Bronchial epithelial cell (primary cell): ENCODE measurements around the gene PKHD1. TPM values are rescaled to one million over a fixed set of nuclear protein-coding genes. Genes with fewer than 3 reads are reported as not detected.

Experiments used
- DNase-seq: peaks from one replicate; pipeline ENCODE4 v3.0.0-alpha.2; 2010; ENCODE audit warnings: low read depth
- FAIRE-seq: peaks from 2 replicates; lab custom pipeline; 2011; peaks lifted over from hg19 to GRCh38; lab: Jason Lieb, UNC
- H3K27me3 ChIP-seq: 2 replicates; pipeline ENCODE4 v1.5.1; 2011; ENCODE audit warnings: low read length; ENCODE audit not compliant: control insufficient read depth, insufficient read depth
- H3K36me3 ChIP-seq: 2 replicates; pipeline ENCODE4 v1.5.1; 2011; ENCODE audit warnings: low read length; ENCODE audit not compliant: control insufficient read depth, insufficient read depth
- H3K4me3 ChIP-seq: 2 replicates; pipeline ENCODE4 v1.5.1; 2011; ENCODE audit warnings: mild to moderate bottlenecking, low read depth, low read length, control low read depth
- total RNA-seq: library from RNA; depleted of rRNA; stranded (reverse); fragments of >200 nt; gene quantifications from 2 replicates; pipeline ENCODE4 v1.2.1, GENCODE V29; 2014
- TF ChIP-seq, protein P1 (sequence below): IDR thresholded peaks from 2 replicates; pipeline ENCODE4 v1.5.1; 2011; ENCODE audit warnings: mild to moderate bottlenecking, moderate library complexity, low read length, control low read depth, inconsistent platforms; ENCODE audit not compliant: insufficient read depth, severe bottlenecking

PKHD1 gene
- total RNA-seq, 1 donor from 2014 or later, result not detected

- no peak for FAIRE-seq
- Histone ChIP-seq H3K4me3 (no peak overlapping the region), H3K27me3 (no peaks in the 10 kb centered on the region), H3K36me3 (no peaks in the 10 kb centered on the region)
- DNase-seq, result no peak
- TF ChIP-seq, protein P1, sequence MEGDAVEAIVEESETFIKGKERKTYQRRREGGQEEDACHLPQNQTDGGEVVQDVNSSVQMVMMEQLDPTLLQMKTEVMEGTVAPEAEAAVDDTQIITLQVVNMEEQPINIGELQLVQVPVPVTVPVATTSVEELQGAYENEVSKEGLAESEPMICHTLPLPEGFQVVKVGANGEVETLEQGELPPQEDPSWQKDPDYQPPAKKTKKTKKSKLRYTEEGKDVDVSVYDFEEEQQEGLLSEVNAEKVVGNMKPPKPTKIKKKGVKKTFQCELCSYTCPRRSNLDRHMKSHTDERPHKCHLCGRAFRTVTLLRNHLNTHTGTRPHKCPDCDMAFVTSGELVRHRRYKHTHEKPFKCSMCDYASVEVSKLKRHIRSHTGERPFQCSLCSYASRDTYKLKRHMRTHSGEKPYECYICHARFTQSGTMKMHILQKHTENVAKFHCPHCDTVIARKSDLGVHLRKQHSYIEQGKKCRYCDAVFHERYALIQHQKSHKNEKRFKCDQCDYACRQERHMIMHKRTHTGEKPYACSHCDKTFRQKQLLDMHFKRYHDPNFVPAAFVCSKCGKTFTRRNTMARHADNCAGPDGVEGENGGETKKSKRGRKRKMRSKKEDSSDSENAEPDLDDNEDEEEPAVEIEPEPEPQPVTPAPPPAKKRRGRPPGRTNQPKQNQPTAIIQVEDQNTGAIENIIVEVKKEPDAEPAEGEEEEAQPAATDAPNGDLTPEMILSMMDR, result no peak
Observed at GRCh38 chr6:51936531-51937290, 150.7 kb downstream of the PKHD1 start.

DNA sequence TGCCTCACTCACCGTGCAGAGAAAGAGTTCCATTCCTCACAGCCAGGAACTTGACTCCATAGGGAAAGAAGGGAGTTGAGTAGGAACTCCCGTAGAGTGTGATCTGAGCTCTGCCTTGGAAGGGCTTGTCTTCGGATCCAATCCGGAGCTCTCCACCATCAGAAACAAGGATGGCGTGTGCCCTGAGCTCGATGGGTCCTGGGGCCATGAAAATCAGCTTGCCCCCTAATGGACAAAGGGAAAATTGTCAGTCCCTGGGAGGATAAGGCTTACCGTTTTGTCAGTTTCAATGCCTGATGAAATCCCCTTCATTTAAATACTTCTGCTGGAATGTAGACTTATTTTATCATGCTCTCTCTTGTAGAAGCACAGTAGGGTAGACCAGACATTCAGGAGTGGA lies 153.3 kb downstream of the PKHD1 start:
- peak; percentile 5 for DNase-seq
- no peak overlapping the region for H3K4me3 ChIP-seq
- H3K27me3 ChIP-seq, result no peaks in the 10 kb centered on the region
- TF ChIP-seq, protein P1, result peak; percentile 38
- FAIRE-seq, result no peak
- no peaks in the 10 kb centered on the region for H3K36me3 ChIP-seq

DNA sequence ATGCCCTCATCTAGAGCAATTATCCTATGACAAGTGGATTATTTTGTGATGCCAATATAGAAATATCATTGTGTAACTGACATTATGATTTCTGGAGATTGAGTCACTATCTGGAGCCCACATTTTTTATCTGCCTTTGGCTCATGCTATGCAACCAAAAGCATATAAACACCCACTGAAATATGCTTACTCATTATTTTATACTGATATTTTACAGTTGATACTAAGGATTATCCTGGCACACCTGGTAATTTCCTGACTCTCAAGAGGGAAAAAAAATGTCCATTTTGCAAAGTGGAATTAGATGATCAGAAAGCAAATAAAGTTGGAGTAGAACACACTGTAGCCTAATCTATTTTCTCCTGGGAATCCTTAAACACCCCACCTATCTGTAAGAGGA lies 154.5 kb downstream of the PKHD1 start:
- no peak for FAIRE-seq

GRCh38 chr6:51930602-51931001 lies 156.8 kb downstream of the PKHD1 start:
- TF ChIP-seq, protein P1, result no peak
- no peak for FAIRE-seq
- DNase-seq, result no peak

More for the DNA sequence above, 154.5 kb downstream of the PKHD1 start:
- no peaks in the 10 kb centered on the region for H3K27me3 ChIP-seq
- no peak overlapping the region for H3K4me3 ChIP-seq
- TF ChIP-seq, protein P1, result no peak
- no peaks in the 10 kb centered on the region for H3K36me3 ChIP-seq
- DNase-seq, result no peak

DNA sequence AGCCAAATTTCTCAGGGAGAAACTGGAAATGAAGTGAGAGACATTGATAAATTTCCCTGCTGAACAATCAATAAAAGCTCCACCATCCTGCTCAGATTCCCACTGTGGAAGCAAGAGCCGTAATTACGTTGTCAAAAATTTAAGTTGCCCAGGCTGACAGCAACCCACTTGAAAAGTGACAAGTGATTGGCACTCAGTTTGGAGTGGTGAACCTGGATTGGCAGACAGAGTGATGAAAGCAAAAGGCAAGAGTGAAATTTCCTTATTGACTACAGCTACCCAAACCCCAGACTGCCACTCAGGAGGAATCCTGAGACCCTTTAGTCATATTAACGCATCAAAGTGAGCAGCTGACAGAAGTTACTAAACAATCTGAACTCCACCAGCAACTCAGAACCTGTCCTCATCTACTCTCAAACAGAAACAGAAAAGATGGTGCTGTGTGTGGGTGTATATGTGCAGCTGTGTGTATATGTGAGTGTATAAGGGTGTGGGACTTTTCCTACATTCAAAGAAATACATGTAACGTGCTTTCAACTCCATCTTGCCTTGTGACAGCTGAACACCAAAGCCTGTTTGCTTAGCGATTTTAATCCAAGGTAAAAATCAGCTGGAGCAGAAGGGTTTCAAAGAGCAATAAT lies 157.4 kb downstream of the PKHD1 start:
- DNase-seq (no peak), FAIRE-seq (no peak)
- Histone ChIP-seq H3K36me3 (no peaks in the 10 kb centered on the region), H3K27me3 (peaks cover 2% of the 10 kb centered on the region), H3K4me3 (no peak overlapping the region)
- TF ChIP-seq, protein P1, result no peak

More at GRCh38 chr6:51930602-51931001, 156.8 kb downstream of the PKHD1 start:
- peaks cover 2% of the 10 kb centered on the region for H3K27me3 ChIP-seq
- H3K36me3 ChIP-seq, result no peaks in the 10 kb centered on the region
- H3K4me3 ChIP-seq, result no peak overlapping the region
